ENCODE data around the gene GGA2.

The GGA2 gene

GRCh38 chr16:23416816-23417215, 93.5 kb downstream of the GGA2 start:
- no peaks in the 10 kb centered on the region for H3K9me3 ChIP-seq (ENCODE audit: insufficient read depth, low read length)
- H3K9me2 ChIP-seq (replicated peaks; ENCODE audit: insufficient read depth, low read length) = no peaks in the 10 kb centered on the region
- no peak overlapping the region for H3K4me3 ChIP-seq (ENCODE audit: insufficient read depth, low read length, poor library complexity, severe bottlenecking)
- H3K9ac ChIP-seq (ENCODE audit: low read length) = no peak overlapping the region
- no peaks in the 10 kb centered on the region for H3K27me3 ChIP-seq (ENCODE audit: low read length)
- H2AFZ ChIP-seq (ENCODE audit: low read depth, low read length, severe bottlenecking) = no peak overlapping the region
- no peaks in the 10 kb centered on the region for H3K79me2 ChIP-seq (ENCODE audit: insufficient read depth, low read length)
- H3F3A ChIP-seq (ENCODE audit: insufficient read depth) = no peaks in the 10 kb centered on the region
- H3K27ac ChIP-seq (ENCODE audit: low read depth, low read length) = no peak overlapping the region
- no peaks in the 10 kb centered on the region for H4K20me1 ChIP-seq (ENCODE audit: low read depth, low read length)
- H3K4me2 ChIP-seq (ENCODE audit: low read depth, low read length, poor library complexity, severe bottlenecking) = no peak overlapping the region
- no peaks in the 10 kb centered on the region for H3K36me3 ChIP-seq (ENCODE audit: low read length)
- no peak for TF ChIP-seq EZH2phosphoT487 (conservative IDR thresholded peaks at IDR 0.05; ENCODE audit: low read length)
- TF ChIP-seq, protein P1, sequence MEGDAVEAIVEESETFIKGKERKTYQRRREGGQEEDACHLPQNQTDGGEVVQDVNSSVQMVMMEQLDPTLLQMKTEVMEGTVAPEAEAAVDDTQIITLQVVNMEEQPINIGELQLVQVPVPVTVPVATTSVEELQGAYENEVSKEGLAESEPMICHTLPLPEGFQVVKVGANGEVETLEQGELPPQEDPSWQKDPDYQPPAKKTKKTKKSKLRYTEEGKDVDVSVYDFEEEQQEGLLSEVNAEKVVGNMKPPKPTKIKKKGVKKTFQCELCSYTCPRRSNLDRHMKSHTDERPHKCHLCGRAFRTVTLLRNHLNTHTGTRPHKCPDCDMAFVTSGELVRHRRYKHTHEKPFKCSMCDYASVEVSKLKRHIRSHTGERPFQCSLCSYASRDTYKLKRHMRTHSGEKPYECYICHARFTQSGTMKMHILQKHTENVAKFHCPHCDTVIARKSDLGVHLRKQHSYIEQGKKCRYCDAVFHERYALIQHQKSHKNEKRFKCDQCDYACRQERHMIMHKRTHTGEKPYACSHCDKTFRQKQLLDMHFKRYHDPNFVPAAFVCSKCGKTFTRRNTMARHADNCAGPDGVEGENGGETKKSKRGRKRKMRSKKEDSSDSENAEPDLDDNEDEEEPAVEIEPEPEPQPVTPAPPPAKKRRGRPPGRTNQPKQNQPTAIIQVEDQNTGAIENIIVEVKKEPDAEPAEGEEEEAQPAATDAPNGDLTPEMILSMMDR (IDR thresholded peaks at IDR 0.05; ENCODE audit: insufficient read depth, low read length, poor library complexity, severe bottlenecking) = no peak

DNA sequence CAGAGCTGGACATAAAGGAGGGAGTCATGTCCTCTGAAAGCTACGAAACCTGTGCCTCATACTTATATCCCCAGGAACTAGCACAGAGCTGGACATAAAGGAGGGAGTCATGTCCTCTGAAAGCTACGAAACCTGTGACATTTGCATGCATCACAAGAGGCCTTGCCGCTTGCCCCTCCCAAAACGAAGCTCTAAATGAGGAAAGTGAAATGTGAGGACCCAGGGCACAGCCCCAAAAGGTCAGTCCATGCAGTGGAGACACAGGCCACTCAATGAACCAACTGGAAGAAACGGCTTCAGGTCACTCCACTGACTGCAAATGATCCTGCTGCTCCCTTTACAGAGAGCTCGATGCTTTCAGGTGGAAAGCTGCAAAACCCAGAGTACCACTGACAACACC, 95.6 kb downstream of the GGA2 start:
- H3K36me3 ChIP-seq (ENCODE audit: low read length) = no peaks in the 10 kb centered on the region
- no peaks in the 10 kb centered on the region for H3K9me3 ChIP-seq (ENCODE audit: insufficient read depth, low read length)
- H4K20me1 ChIP-seq (ENCODE audit: low read depth, low read length) = no peaks in the 10 kb centered on the region
- no peak overlapping the region for H2AFZ ChIP-seq (ENCODE audit: low read depth, low read length, severe bottlenecking)
- no peak overlapping the region for H3K4me2 ChIP-seq (ENCODE audit: low read depth, low read length, poor library complexity, severe bottlenecking)
- no peaks in the 10 kb centered on the region for H3K9me2 ChIP-seq (replicated peaks; ENCODE audit: insufficient read depth, low read length)
- no peaks in the 10 kb centered on the region for H3F3A ChIP-seq (ENCODE audit: insufficient read depth)
- H3K27ac ChIP-seq (ENCODE audit: low read depth, low read length) = no peak overlapping the region
- TF ChIP-seq, protein P1 (IDR thresholded peaks at IDR 0.05; ENCODE audit: insufficient read depth, low read length, poor library complexity, severe bottlenecking) = no peak
- H3K27me3 ChIP-seq (ENCODE audit: low read length) = no peaks in the 10 kb centered on the region
- no peaks in the 10 kb centered on the region for H3K79me2 ChIP-seq (ENCODE audit: insufficient read depth, low read length)
- no peak overlapping the region for H3K9ac ChIP-seq (ENCODE audit: low read length)
- no peak overlapping the region for H3K4me3 ChIP-seq (ENCODE audit: insufficient read depth, low read length, poor library complexity, severe bottlenecking)

Data from SU-DHL-6 (cell line).